ENCODE data around the gene CCDC93.
"Not testable (repeated sequence)": the region's sequence is repeated elsewhere in the genome, so short reads cannot be mapped to it uniquely, and the experiment has no call there.

CCDC93 gene

GRCh38 chr2:118046634-118047210, 32.9 kb upstream of the CCDC93 start:
- peak; percentile 14 for DNase-seq (ENCODE audit: low spot score)

- DNase-seq (ENCODE audit: low spot score), result no peak
These were observed 31.4 kb upstream of the CCDC93 start for GRCh38 chr2:118045286-118045685.

GRCh38 chr2:118044854-118045253, 31.0 kb upstream of the CCDC93 start:
- no peak for DNase-seq (ENCODE audit: low spot score)

GRCh38 chr2:118044103-118044716, 30.3 kb upstream of the CCDC93 start:
- DNase-seq (ENCODE audit: low spot score), result no peak

GRCh38 chr2:118040891-118041290, 27.0 kb upstream of the CCDC93 start:
- DNase-seq (ENCODE audit: low spot score), result no peak

GRCh38 chr2:118032169-118033013, 18.5 kb upstream of the CCDC93 start:
- DNase-seq (ENCODE audit: low spot score), result peak; percentile 28

GRCh38 chr2:118031566-118031965, 17.7 kb upstream of the CCDC93 start:
- no peak for DNase-seq (ENCODE audit: low spot score)

GRCh38 chr2:118029025-118029424, 15.2 kb upstream of the CCDC93 start:
- DNase-seq (ENCODE audit: low spot score), result no peak

GRCh38 chr2:118021356-118021755, 7.5 kb upstream of the CCDC93 start:
- no peak for DNase-seq (ENCODE audit: low spot score)

GRCh38 chr2:118019821-118020220, 6.0 kb upstream of the CCDC93 start:
- DNase-seq (ENCODE audit: low spot score), result no peak

GRCh38 chr2:118016911-118017310, 3.0 kb upstream of the CCDC93 start:
- no peak for DNase-seq (ENCODE audit: low spot score)

GRCh38 chr2:118015761-118016160, 1.9 kb upstream of the CCDC93 start:
- not testable (repeated sequence) for DNase-seq (ENCODE audit: low spot score)

GRCh38 chr2:118014492-118014824, 588 bp upstream of the CCDC93 start:
- DNase-seq (ENCODE audit: low spot score), result peak; percentile 15

GRCh38 chr2:118013221-118013723, 598 bp downstream of the CCDC93 start:
- DNase-seq (ENCODE audit: low spot score), result no peak

- no peak for DNase-seq (ENCODE audit: low spot score)
These were observed 1.1 kb downstream of the CCDC93 start for GRCh38 chr2:118012778-118013177.

GRCh38 chr2:118010473-118010872, 3.4 kb downstream of the CCDC93 start:
- no peak for DNase-seq (ENCODE audit: low spot score)

- DNase-seq (ENCODE audit: low spot score), result no peak
These were observed 7.0 kb downstream of the CCDC93 start for GRCh38 chr2:118006861-118007260.

GRCh38 chr2:118006326-118006725, 7.5 kb downstream of the CCDC93 start:
- no peak for DNase-seq (ENCODE audit: low spot score)

- peak; percentile 79 for DNase-seq (ENCODE audit: low spot score)
These were observed 10.5 kb downstream of the CCDC93 start for GRCh38 chr2:118003396-118003824.

GRCh38 chr2:118000041-118000440, 13.8 kb downstream of the CCDC93 start:
- DNase-seq (ENCODE audit: low spot score), result no peak

GRCh38 chr2:117997872-117998454, 15.9 kb downstream of the CCDC93 start:
- DNase-seq (ENCODE audit: low spot score), result no peak

GRCh38 chr2:117996525-117996924, 17.3 kb downstream of the CCDC93 start:
- DNase-seq (ENCODE audit: low spot score), result no peak
